Measurements from ENCODE around the gene KLHL25. TPM values are rescaled to one million over a fixed set of nuclear protein-coding genes. Genes with fewer than 3 reads are reported as not detected.

The KLHL25 gene
- total RNA-seq, 1 experiment from 2014 or later, result 11.5 TPM

DNA sequence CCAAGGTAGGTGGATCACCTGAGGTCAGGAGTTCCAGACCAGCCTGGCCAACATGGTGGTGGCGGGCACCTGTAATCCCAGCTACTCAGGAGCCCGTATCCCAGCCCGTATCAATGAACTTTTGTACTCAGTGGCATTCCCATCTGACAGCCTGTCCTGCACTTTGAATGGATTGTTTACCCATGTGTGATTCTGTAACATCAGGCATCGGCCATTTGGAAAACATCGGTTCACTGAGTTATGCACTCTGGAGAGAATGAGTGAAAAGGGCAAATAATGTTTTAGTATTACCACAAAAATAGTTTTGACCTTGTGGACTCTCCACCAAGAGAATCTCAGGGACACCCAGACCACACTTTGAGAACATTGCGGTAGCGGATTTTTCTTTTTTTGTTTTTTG lies 13.6 kb downstream of the KLHL25 start:
- POLR2A ChIA-PET (ENCODE audit: low non-redundant PET), result no interaction called here
- Histone ChIP-seq H3K36me3 (ENCODE audit: insufficient read depth, low read length, poor library complexity, severe bottlenecking) (no peaks in the 10 kb centered on the region), H3K27ac (ENCODE audit: low read depth, low read length, poor library complexity, severe bottlenecking) (no peak overlapping the region), H3K27me3 (replicated peaks; ENCODE audit: insufficient read depth, low read depth, low read length, poor library complexity) (no peaks in the 10 kb centered on the region), H3K4me1 (ENCODE audit: insufficient read depth, low read length, poor library complexity, severe bottlenecking) (peaks cover 2% of the 10 kb centered on the region), H3K9me3 (ENCODE audit: low read depth, low read length, poor library complexity, severe bottlenecking) (no peaks in the 10 kb centered on the region), H3K4me3 (ENCODE audit: low read depth, low read length, poor library complexity, severe bottlenecking) (no peak overlapping the region)
- no TSS peak for BruUV-seq (replicated peaks)
- TF ChIP-seq, protein P1, sequence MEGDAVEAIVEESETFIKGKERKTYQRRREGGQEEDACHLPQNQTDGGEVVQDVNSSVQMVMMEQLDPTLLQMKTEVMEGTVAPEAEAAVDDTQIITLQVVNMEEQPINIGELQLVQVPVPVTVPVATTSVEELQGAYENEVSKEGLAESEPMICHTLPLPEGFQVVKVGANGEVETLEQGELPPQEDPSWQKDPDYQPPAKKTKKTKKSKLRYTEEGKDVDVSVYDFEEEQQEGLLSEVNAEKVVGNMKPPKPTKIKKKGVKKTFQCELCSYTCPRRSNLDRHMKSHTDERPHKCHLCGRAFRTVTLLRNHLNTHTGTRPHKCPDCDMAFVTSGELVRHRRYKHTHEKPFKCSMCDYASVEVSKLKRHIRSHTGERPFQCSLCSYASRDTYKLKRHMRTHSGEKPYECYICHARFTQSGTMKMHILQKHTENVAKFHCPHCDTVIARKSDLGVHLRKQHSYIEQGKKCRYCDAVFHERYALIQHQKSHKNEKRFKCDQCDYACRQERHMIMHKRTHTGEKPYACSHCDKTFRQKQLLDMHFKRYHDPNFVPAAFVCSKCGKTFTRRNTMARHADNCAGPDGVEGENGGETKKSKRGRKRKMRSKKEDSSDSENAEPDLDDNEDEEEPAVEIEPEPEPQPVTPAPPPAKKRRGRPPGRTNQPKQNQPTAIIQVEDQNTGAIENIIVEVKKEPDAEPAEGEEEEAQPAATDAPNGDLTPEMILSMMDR (conservative IDR thresholded peaks at IDR 0.05; ENCODE audit: low read depth, low read length), result no peak
- TF ChIP-seq EZH2 (IDR thresholded peaks at IDR 0.05; ENCODE audit: borderline replicate concordance, low read depth, low read length, poor library complexity, severe bottlenecking), result no peak
- intact Hi-C loops (cut with micrococcal nuclease; ENCODE audit: unreplicated experiment), result no loop called here
- CTCF ChIA-PET, result no interaction called here
- DNase-seq (ENCODE audit: low spot score), result no peak

DNA sequence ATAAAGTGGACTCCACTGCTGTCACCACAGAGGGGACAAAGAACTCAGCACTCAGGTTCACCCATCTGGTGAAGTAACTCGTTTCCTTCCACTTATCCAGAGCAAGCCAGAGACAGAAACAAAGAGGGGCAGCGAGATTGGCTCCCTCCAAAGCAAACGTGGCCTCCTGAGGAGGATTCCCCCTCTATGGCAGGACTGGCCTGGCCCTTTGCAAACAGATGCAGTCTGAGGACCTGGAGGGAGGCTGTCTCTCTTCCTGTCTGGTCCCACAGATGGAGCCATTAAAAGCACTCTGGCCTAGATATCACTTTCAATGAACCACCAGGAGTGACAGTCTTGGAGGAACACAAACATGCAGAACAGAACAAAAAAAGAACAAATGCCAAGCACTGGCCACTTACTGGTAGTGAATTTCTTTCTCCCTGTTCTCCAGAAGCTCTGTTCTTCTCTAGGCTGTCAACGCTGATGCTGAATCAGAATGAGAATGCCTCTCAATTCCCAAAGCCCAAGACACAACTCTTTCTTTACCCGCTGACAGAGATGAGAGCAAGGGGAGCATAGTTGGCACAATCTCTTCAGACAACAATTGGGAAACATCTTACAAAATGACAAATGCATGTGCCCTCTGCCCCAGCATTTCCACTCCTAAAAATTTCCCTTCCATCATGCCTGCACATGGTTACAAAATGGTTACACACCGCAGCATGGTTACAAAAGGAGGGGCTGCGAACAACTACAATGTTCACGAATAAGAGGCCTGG lies 14.3 kb downstream of the KLHL25 start:
- POLR2A ChIA-PET (ENCODE audit: low non-redundant PET), result no interaction called here
- intact Hi-C loops (cut with micrococcal nuclease; ENCODE audit: unreplicated experiment), result no loop called here
- Histone ChIP-seq H3K4me3 (ENCODE audit: low read depth, low read length, poor library complexity, severe bottlenecking) (no peak overlapping the region), H3K27me3 (replicated peaks; ENCODE audit: insufficient read depth, low read depth, low read length, poor library complexity) (no peaks in the 10 kb centered on the region), H3K36me3 (ENCODE audit: insufficient read depth, low read length, poor library complexity, severe bottlenecking) (no peaks in the 10 kb centered on the region), H3K4me1 (ENCODE audit: insufficient read depth, low read length, poor library complexity, severe bottlenecking) (no peaks in the 10 kb centered on the region), H3K27ac (ENCODE audit: low read depth, low read length, poor library complexity, severe bottlenecking) (no peak overlapping the region), H3K9me3 (ENCODE audit: low read depth, low read length, poor library complexity, severe bottlenecking) (no peaks in the 10 kb centered on the region)
- DNase-seq (ENCODE audit: low spot score), result no peak
- no peak for TF ChIP-seq EZH2 (IDR thresholded peaks at IDR 0.05; ENCODE audit: borderline replicate concordance, low read depth, low read length, poor library complexity, severe bottlenecking)
- TF ChIP-seq, protein P1 (conservative IDR thresholded peaks at IDR 0.05; ENCODE audit: low read depth, low read length), result no peak
- CTCF ChIA-PET, result no interaction called here
- no TSS peak for BruUV-seq (replicated peaks)

DNA sequence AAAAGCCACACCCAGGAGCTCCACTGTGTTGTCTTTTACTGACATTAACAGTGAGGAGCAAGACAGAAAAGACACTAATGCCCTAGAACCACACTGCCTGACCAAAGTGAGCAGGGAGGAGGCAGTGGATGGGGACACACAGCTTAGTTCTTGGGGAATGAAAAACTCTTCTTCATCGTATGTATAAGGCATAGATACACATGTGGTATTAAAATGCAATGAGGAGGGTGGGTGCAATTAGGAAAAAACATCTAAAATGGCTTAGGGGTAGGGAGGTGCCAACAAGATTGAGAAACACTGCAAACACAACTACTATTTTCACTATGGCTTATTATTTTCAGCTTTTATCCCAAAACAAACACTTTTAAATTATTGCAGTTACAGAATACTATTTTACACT lies 15.5 kb downstream of the KLHL25 start:
- Histone ChIP-seq H3K27me3 (replicated peaks; ENCODE audit: insufficient read depth, low read depth, low read length, poor library complexity) (no peaks in the 10 kb centered on the region), H3K36me3 (ENCODE audit: insufficient read depth, low read length, poor library complexity, severe bottlenecking) (no peaks in the 10 kb centered on the region), H3K9me3 (ENCODE audit: low read depth, low read length, poor library complexity, severe bottlenecking) (no peaks in the 10 kb centered on the region), H3K27ac (ENCODE audit: low read depth, low read length, poor library complexity, severe bottlenecking) (no peak overlapping the region), H3K4me3 (ENCODE audit: low read depth, low read length, poor library complexity, severe bottlenecking) (no peak overlapping the region), H3K4me1 (ENCODE audit: insufficient read depth, low read length, poor library complexity, severe bottlenecking) (no peaks in the 10 kb centered on the region)
- no TSS peak for BruUV-seq (replicated peaks)
- CTCF ChIA-PET, result no interaction called here
- POLR2A ChIA-PET (ENCODE audit: low non-redundant PET), result no interaction called here
- no peak for DNase-seq (ENCODE audit: low spot score)
- intact Hi-C loops (cut with micrococcal nuclease; ENCODE audit: unreplicated experiment), result no loop called here
- TF ChIP-seq EZH2 (IDR thresholded peaks at IDR 0.05; ENCODE audit: borderline replicate concordance, low read depth, low read length, poor library complexity, severe bottlenecking), result no peak
- TF ChIP-seq, protein P1 (conservative IDR thresholded peaks at IDR 0.05; ENCODE audit: low read depth, low read length), result no peak
